H9 (cell line): ENCODE data around the gene CMTM2. TPM values are rescaled to one million over a fixed set of nuclear protein-coding genes. Genes with fewer than 3 reads are reported as not detected.

Experiments used
- DNase-seq: peaks from one replicate; pipeline ENCODE4 v3.0.0-alpha.2; 2017
- H2AFZ ChIP-seq: one replicate; pipeline ENCODE4 v1.6.1; 2013; ENCODE audit warnings: mild to moderate bottlenecking, low read length, control low read depth, moderate library complexity
- H2AK5ac ChIP-seq: 2 replicates; pipeline ENCODE4 v1.6.1; 2013; ENCODE audit warnings: low read length, control low read depth, mixed read lengths; ENCODE audit not compliant: insufficient read length
- H2BK120ac ChIP-seq: one replicate; pipeline ENCODE4 v1.6.1; 2013; ENCODE audit warnings: low read depth, mild to moderate bottlenecking, low read length, control low read depth, inconsistent platforms; ENCODE audit not compliant: poor library complexity, severe bottlenecking
- H2BK12ac ChIP-seq: 2 replicates; pipeline ENCODE4 v1.6.1; 2013; ENCODE audit warnings: low read length, control low read depth, mixed read lengths, low read depth; ENCODE audit not compliant: insufficient read length
- H2BK15ac ChIP-seq: 2 replicates; pipeline ENCODE4 v1.6.1; 2013; ENCODE audit warnings: low read depth, low read length, control low read depth
- H2BK20ac ChIP-seq: one replicate; pipeline ENCODE4 v1.6.1; 2013; ENCODE audit warnings: low read depth, mild to moderate bottlenecking, low read length, control low read depth, inconsistent platforms; ENCODE audit not compliant: poor library complexity, severe bottlenecking
- H2BK5ac ChIP-seq: 2 replicates; pipeline ENCODE4 v1.6.1; 2013; ENCODE audit warnings: low read length, control low read depth, mixed read lengths; ENCODE audit not compliant: insufficient read length
- H3K14ac ChIP-seq: 2 replicates; pipeline ENCODE4 v1.6.1; 2013; ENCODE audit warnings: low read length, control low read depth; ENCODE audit not compliant: insufficient read depth
- H3K18ac ChIP-seq: 2 replicates; pipeline ENCODE4 v1.6.1; 2013; ENCODE audit warnings: low read depth, mild to moderate bottlenecking, mixed read lengths, low read length, control low read depth; ENCODE audit not compliant: insufficient read length
- H3K23ac ChIP-seq: 2 replicates; pipeline ENCODE4 v1.6.1; 2013; ENCODE audit warnings: low read length, control low read depth, mixed read lengths, low read depth; ENCODE audit not compliant: insufficient read length
- H3K23me2 ChIP-seq: 2 replicates; pipeline ENCODE4 v1.6.1; 2013; ENCODE audit warnings: low read depth, mild to moderate bottlenecking, mixed read lengths, low read length, control low read depth; ENCODE audit not compliant: insufficient read length, poor library complexity, severe bottlenecking
- H3K27ac ChIP-seq: 2 replicates; pipeline ENCODE4 v1.5.1; 2013; ENCODE audit warnings: low read length, control low read depth, mixed read lengths, low read depth; ENCODE audit not compliant: insufficient read length
- H3K27me3 ChIP-seq: 2 replicates; pipeline ENCODE4 v1.6.1; 2013; ENCODE audit warnings: low read length, control low read depth, inconsistent platforms; ENCODE audit not compliant: insufficient read depth
- H3K4ac ChIP-seq: 2 replicates; pipeline ENCODE4 v1.6.1; 2013; ENCODE audit warnings: low read depth, mild to moderate bottlenecking, control low read depth, inconsistent platforms, low read length, moderate library complexity
- H3K4me1 ChIP-seq: 2 replicates; pipeline ENCODE4 v1.6.1; 2013; ENCODE audit warnings: low read length, control low read depth, inconsistent platforms; ENCODE audit not compliant: insufficient read depth
- H3K4me2 ChIP-seq: 2 replicates; pipeline ENCODE4 v1.6.1; 2013; ENCODE audit warnings: low read length, control low read depth, mixed read lengths; ENCODE audit not compliant: insufficient read length, insufficient read depth
- H3K56ac ChIP-seq: 2 replicates; pipeline ENCODE4 v1.6.1; 2013; ENCODE audit warnings: low read depth, mild to moderate bottlenecking, mixed read lengths, low read length, control low read depth; ENCODE audit not compliant: insufficient read length
- H3K79me1 ChIP-seq: 2 replicates; pipeline ENCODE4 v1.6.1; 2013; ENCODE audit warnings: low read depth, mild to moderate bottlenecking, moderate library complexity, low read length, control low read depth, inconsistent platforms; ENCODE audit not compliant: insufficient read depth, poor library complexity, severe bottlenecking
- H3K79me2 ChIP-seq: 2 replicates; pipeline ENCODE4 v1.6.1; 2013; ENCODE audit warnings: low read length, control low read depth, inconsistent platforms; ENCODE audit not compliant: insufficient read depth
- H3K9ac ChIP-seq: 2 replicates; pipeline ENCODE4 v1.6.1; 2013; ENCODE audit warnings: low read length, control low read depth, mixed read lengths; ENCODE audit not compliant: insufficient read length; ENCODE audit errors: extremely low read depth
- H3K9me3 ChIP-seq: one replicate; pipeline ENCODE4 v1.6.1; 2013; ENCODE audit warnings: low read depth, low read length, inconsistent platforms; ENCODE audit not compliant: control insufficient read depth
- H3T11ph ChIP-seq: one replicate; pipeline ENCODE4 v1.6.1; 2013; ENCODE audit warnings: mild to moderate bottlenecking, low read length, control low read depth, inconsistent platforms
- H4K20me1 ChIP-seq: one replicate; pipeline ENCODE4 v1.6.1; 2013; ENCODE audit not compliant: control insufficient read depth, insufficient read length, insufficient read depth
- H4K5ac ChIP-seq: 2 replicates; pipeline ENCODE4 v1.6.1; 2013; ENCODE audit warnings: low read depth, mild to moderate bottlenecking, mixed read lengths, low read length, control low read depth; ENCODE audit not compliant: insufficient read length
- H4K8ac ChIP-seq: replicated peaks from 2 replicates; pipeline ENCODE4 v1.6.1; 2013; ENCODE audit warnings: low read length, control low read depth, mixed read lengths, low read depth; ENCODE audit not compliant: insufficient read length
- H4K91ac ChIP-seq: 2 replicates; pipeline ENCODE4 v1.6.1; 2013; ENCODE audit warnings: low read depth, mild to moderate bottlenecking, moderate library complexity, mixed read lengths, low read length, control low read depth; ENCODE audit not compliant: insufficient read length
- H3K27ac Mint-ChIP-seq, 3 experiments: 2 replicates in 2 of 3; 3 replicates in 1 of 3; pipeline ENCODE4 v1.8.0; 2020 to 2021; ENCODE audit warnings: mixed read lengths in 3 of 3, mild to moderate bottlenecking in 1 of 3, moderate library complexity in 1 of 3
- H3K27me3 Mint-ChIP-seq: 2 replicates; pipeline ENCODE4 v1.8.0; 2021; ENCODE audit warnings: low read depth, mild to moderate bottlenecking, moderate library complexity, mixed read lengths
- H3K36me3 Mint-ChIP-seq, 3 experiments: 2 replicates in 2 of 3; 3 replicates in 1 of 3; pipeline ENCODE4 v1.8.0; 2020 to 2021; ENCODE audit warnings: low read depth in 3 of 3, mixed read lengths in 3 of 3; ENCODE audit not compliant: insufficient read depth in 1 of 3
- H3K4me1 Mint-ChIP-seq, 2 experiments: 2 replicates each; pipeline ENCODE4 v1.8.0; 2020; ENCODE audit warnings: mixed read lengths in 2 of 2
- H3K4me3 Mint-ChIP-seq, 2 experiments: 2 replicates in 1 of 2; 3 replicates in 1 of 2; pipeline ENCODE4 v1.8.0; 2020 to 2021; ENCODE audit warnings: mild to moderate bottlenecking in 2 of 2, mixed read lengths in 2 of 2, moderate library complexity in 1 of 2
- H3K9me3 Mint-ChIP-seq, 2 experiments: 2 replicates in 1 of 2; 3 replicates in 1 of 2; pipeline ENCODE4 v1.8.0; 2020; ENCODE audit warnings: mild to moderate bottlenecking in 2 of 2, mixed read lengths in 2 of 2, moderate library complexity in 1 of 2
- WGBS: extraction: QIAGEN DNeasy Blood & Tissue Kit; methylation state at CpG from one replicate; pipeline ENCODE4 v1.1.7; 2013; ENCODE audit warnings: missing lambda C conversion rate, low lambda C conversion rate, mixed read lengths; ENCODE audit not compliant: insufficient read length; ENCODE audit errors: extremely low coverage; 5-methylcytosine and 5-hydroxymethylcytosine counted together
- total RNA-seq: library from RNA; stranded (reverse); gene quantifications from 2 replicates; pipeline ENCODE4 v1.2.1, GENCODE V29; 2021
- TF ChIP-seq, protein P1 (sequence below): fragments of 200-600 bp; sonication (generic); conservative IDR thresholded peaks from 3 replicates; pipeline ENCODE4 v1.8.0; 2021; ENCODE audit warnings: antibody characterized with exemption, mild to moderate bottlenecking

CMTM2 gene
- total RNA-seq, 1 experiment from 2014 or later: not detected

DNA sequence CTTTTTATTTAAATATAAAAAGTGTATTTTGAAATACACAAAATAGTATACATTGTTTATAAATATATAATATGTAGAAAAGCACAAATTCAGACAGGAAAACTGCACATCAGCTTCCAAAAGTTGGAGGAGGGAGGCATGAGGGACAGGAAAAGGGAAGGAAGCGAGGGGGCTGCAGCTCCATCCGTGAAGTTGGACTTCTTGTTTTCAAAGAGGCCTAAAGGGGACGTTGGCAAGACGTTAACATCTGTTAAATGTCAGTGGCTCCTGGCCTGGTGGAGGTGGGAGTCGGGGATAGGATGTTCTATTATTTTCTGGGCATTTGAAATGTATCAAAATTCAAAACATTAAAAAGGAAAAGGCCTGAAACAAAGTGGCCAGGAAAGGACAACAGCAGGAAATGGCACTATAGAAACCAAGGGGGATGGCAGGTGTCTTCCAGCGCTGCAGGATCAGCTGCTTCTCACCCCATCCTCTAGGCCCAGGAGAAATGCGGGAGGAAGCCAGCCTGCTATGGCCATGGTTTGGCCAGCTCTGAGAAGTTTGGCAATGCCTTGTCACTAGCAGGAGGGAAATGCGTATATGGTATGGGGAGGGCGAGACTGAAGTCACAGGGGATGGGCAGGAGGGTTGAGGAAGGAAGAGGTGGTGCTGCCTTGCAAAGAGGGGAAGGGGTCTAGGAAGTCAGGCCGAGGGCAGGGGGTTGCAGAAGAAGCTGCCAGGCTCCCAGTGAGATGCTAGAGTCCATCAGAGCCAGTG lies 6.4 kb downstream of the CMTM2 start:
- Histone ChIP-seq H2AK5ac (no peak overlapping the region), H2BK120ac (no peak overlapping the region), H4K5ac (no peak overlapping the region), H3T11ph (no peak overlapping the region), H3K23me2 (no peaks in the 10 kb centered on the region), H3K4me2 (no peak overlapping the region), H3K4me1 (no peaks in the 10 kb centered on the region), H3K27me3 (no peaks in the 10 kb centered on the region), H4K20me1 (no peaks in the 10 kb centered on the region), H3K79me1 (no peaks in the 10 kb centered on the region), H3K27ac (no peak overlapping the region), H2BK20ac (no peak overlapping the region), H3K14ac (no peak overlapping the region), H3K9ac (no peak overlapping the region), H3K4ac (no peak overlapping the region), H2BK15ac (no peak overlapping the region), H3K18ac (no peak overlapping the region), H2AFZ (no peak overlapping the region), H4K8ac (no peak overlapping the region), H2BK12ac (no peak overlapping the region), H3K23ac (no peak overlapping the region), H2BK5ac (no peak overlapping the region), H3K9me3 (no peaks in the 10 kb centered on the region), H4K91ac (no peak overlapping the region), H3K56ac (no peak overlapping the region), H3K79me2 (no peaks in the 10 kb centered on the region)
- peaks cover 20 to 26% of the 10 kb centered on the region in 2 experiments for H3K4me1 Mint-ChIP-seq
- no peaks in the 10 kb centered on the region for H3K36me3 Mint-ChIP-seq
- no peaks in the 10 kb centered on the region for H3K9me3 Mint-ChIP-seq
- H3K27me3 Mint-ChIP-seq: no peaks in the 10 kb centered on the region; the same call in 1 of the 2 replicates
- TF ChIP-seq, protein P1, sequence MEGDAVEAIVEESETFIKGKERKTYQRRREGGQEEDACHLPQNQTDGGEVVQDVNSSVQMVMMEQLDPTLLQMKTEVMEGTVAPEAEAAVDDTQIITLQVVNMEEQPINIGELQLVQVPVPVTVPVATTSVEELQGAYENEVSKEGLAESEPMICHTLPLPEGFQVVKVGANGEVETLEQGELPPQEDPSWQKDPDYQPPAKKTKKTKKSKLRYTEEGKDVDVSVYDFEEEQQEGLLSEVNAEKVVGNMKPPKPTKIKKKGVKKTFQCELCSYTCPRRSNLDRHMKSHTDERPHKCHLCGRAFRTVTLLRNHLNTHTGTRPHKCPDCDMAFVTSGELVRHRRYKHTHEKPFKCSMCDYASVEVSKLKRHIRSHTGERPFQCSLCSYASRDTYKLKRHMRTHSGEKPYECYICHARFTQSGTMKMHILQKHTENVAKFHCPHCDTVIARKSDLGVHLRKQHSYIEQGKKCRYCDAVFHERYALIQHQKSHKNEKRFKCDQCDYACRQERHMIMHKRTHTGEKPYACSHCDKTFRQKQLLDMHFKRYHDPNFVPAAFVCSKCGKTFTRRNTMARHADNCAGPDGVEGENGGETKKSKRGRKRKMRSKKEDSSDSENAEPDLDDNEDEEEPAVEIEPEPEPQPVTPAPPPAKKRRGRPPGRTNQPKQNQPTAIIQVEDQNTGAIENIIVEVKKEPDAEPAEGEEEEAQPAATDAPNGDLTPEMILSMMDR: no peak
- no CpG with 5 or more reads among the region's 10 CpGs for WGBS
- H3K4me3 Mint-ChIP-seq: no peak overlapping the region
- no peak for DNase-seq
- H3K27ac Mint-ChIP-seq: no peak overlapping the region; a peak in 1 of 7 replicates
